ENCODE results near the gene SCAMP2. TPM values are rescaled to one million over a fixed set of nuclear protein-coding genes. Genes with fewer than 3 reads are reported as not detected.

The SCAMP2 gene
- total and polyA plus RNA-seq, 2 of the 13 experiments (the other 11 are each of a cell fraction or from before 2014, with no cell fraction given), result 34.8 to 121 TPM

DNA sequence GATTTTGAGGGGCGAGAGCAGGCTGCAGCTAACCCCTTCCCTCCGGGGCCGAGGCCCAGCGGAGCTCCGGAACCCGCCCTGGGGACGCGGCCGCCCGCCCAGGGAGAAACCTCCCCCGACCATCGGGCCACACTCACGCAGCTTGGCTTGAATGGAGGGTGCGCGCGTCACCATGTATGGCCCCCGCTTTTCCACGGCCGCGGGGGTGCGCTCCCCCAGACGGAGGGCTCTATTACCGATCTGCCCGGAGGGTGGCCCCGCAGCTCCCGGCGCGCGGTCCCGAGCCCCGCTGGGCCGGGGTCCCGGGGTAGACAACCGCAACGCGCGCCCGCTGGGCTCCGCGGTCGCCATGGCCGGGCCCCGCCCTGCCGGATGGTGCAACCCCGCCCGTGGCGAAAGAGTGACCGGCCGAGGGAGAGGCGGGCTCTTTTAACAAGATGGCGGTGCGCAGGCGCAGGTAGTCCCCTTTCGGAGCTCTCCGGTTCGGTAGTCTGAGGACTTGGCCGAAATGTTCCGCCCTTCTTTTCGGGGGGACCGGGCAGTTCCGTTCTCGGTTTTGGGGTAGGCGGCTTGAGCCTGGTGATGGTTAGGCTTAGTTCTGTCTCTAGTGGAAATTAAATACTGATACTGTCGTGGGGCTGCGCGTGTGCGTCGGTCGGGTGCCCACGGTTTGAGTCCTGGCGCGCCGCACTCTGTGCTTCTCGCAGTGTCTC is 33.4 kb upstream of the SCAMP2 start, which contains the start of gene FAM219B (continued):
- TF ChIP-seq, protein P1, sequence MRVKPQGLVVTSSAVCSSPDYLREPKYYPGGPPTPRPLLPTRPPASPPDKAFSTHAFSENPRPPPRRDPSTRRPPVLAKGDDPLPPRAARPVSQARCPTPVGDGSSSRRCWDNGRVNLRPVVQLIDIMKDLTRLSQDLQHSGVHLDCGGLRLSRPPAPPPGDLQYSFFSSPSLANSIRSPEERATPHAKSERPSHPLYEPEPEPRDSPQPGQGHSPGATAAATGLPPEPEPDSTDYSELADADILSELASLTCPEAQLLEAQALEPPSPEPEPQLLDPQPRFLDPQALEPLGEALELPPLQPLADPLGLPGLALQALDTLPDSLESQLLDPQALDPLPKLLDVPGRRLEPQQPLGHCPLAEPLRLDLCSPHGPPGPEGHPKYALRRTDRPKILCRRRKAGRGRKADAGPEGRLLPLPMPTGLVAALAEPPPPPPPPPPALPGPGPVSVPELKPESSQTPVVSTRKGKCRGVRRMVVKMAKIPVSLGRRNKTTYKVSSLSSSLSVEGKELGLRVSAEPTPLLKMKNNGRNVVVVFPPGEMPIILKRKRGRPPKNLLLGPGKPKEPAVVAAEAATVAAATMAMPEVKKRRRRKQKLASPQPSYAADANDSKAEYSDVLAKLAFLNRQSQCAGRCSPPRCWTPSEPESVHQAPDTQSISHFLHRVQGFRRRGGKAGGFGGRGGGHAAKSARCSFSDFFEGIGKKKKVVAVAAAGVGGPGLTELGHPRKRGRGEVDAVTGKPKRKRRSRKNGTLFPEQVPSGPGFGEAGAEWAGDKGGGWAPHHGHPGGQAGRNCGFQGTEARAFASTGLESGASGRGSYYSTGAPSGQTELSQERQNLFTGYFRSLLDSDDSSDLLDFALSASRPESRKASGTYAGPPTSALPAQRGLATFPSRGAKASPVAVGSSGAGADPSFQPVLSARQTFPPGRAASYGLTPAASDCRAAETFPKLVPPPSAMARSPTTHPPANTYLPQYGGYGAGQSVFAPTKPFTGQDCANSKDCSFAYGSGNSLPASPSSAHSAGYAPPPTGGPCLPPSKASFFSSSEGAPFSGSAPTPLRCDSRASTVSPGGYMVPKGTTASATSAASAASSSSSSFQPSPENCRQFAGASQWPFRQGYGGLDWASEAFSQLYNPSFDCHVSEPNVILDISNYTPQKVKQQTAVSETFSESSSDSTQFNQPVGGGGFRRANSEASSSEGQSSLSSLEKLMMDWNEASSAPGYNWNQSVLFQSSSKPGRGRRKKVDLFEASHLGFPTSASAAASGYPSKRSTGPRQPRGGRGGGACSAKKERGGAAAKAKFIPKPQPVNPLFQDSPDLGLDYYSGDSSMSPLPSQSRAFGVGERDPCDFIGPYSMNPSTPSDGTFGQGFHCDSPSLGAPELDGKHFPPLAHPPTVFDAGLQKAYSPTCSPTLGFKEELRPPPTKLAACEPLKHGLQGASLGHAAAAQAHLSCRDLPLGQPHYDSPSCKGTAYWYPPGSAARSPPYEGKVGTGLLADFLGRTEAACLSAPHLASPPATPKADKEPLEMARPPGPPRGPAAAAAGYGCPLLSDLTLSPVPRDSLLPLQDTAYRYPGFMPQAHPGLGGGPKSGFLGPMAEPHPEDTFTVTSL (CRISPR knock-in tag; IDR thresholded peaks at IDR 0.05; ENCODE audit: borderline replicate concordance), result no peak
- TF ChIP-seq ZNF790 (CRISPR knock-in tag; IDR thresholded peaks at IDR 0.05; ENCODE audit: borderline replicate concordance) (no peak), TMF1 (CRISPR knock-in tag; IDR thresholded peaks at IDR 0.05; ENCODE audit: low read depth) (no peak), TGIF2 (CRISPR knock-in tag; IDR thresholded peaks at IDR 0.05) (no peak), RBM39 (IDR thresholded peaks at IDR 0.05; ENCODE audit: low read depth, low read length, poor library complexity, severe bottlenecking) (peak; percentile 94), ZSCAN21 (CRISPR knock-in tag; IDR thresholded peaks at IDR 0.05; ENCODE audit: borderline replicate concordance) (0 out of 2 replicates have a peak, but pooled peaks have one; percentile 68), ZNF547 (CRISPR knock-in tag; IDR thresholded peaks at IDR 0.05) (peak; percentile 81; the same call in 1 of the 2 replicates), GABPA (IDR thresholded peaks at IDR 0.05; ENCODE audit: low read depth, low read length) (0 out of 2 replicates have a peak, but pooled peaks have one; percentile 10), GABPA (CRISPR knock-in tag; IDR thresholded peaks at IDR 0.05; ENCODE audit: low read depth) (peak; percentile 35; the same call in 1 of the 2 replicates), TAF1 (CRISPR knock-in tag; IDR thresholded peaks at IDR 0.05) (peak; percentile 82)
- TF ChIP-seq, protein P2, sequence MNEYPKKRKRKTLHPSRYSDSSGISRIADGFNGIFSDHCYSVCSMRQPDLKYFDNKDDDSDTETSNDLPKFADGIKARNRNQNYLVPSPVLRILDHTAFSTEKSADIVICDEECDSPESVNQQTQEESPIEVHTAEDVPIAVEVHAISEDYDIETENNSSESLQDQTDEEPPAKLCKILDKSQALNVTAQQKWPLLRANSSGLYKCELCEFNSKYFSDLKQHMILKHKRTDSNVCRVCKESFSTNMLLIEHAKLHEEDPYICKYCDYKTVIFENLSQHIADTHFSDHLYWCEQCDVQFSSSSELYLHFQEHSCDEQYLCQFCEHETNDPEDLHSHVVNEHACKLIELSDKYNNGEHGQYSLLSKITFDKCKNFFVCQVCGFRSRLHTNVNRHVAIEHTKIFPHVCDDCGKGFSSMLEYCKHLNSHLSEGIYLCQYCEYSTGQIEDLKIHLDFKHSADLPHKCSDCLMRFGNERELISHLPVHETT (CRISPR knock-in tag; conservative IDR thresholded peaks at IDR 0.05), result peak; percentile 58; the same call in 1 of the 2 replicates
- TF ChIP-seq, protein P3, sequence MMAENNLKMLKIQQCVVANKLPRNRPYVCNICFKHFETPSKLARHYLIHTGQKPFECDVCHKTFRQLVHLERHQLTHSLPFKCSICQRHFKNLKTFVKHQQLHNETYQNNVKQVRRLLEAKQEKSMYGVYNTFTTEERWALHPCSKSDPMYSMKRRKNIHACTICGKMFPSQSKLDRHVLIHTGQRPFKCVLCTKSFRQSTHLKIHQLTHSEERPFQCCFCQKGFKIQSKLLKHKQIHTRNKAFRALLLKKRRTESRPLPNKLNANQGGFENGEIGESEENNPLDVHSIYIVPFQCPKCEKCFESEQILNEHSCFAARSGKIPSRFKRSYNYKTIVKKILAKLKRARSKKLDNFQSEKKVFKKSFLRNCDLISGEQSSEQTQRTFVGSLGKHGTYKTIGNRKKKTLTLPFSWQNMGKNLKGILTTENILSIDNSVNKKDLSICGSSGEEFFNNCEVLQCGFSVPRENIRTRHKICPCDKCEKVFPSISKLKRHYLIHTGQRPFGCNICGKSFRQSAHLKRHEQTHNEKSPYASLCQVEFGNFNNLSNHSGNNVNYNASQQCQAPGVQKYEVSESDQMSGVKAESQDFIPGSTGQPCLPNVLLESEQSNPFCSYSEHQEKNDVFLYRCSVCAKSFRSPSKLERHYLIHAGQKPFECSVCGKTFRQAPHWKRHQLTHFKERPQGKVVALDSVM (CRISPR knock-in tag; IDR thresholded peaks at IDR 0.05), result no peak
- TF ChIP-seq, protein P4, sequence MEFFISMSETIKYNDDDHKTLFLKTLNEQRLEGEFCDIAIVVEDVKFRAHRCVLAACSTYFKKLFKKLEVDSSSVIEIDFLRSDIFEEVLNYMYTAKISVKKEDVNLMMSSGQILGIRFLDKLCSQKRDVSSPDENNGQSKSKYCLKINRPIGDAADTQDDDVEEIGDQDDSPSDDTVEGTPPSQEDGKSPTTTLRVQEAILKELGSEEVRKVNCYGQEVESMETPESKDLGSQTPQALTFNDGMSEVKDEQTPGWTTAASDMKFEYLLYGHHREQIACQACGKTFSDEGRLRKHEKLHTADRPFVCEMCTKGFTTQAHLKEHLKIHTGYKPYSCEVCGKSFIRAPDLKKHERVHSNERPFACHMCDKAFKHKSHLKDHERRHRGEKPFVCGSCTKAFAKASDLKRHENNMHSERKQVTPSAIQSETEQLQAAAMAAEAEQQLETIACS (CRISPR knock-in tag; IDR thresholded peaks at IDR 0.05), result peak; percentile 63
- TF ChIP-seq, protein P5, sequence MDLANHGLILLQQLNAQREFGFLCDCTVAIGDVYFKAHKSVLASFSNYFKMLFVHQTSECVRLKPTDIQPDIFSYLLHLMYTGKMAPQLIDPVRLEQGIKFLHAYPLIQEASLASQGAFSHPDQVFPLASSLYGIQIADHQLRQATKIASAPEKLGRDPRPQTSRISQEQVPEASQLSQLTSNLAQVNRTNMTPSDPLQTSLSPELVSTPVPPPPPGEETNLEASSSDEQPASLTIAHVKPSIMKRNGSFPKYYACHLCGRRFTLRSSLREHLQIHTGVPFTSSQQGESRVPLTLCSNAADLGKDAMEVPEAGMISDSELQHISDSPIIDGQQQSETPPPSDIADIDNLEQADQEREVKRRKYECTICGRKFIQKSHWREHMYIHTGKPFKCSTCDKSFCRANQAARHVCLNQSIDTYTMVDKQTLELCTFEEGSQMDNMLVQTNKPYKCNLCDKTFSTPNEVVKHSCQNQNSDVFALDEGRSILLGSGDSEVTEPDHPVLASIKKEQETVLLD (CRISPR knock-in tag; IDR thresholded peaks at IDR 0.05; ENCODE audit: low read depth), result peak; percentile 35; the same call in 1 of the 2 replicates

Data from HepG2 (cell line).